Measurements from ENCODE around the gene DLG2. TPM values are rescaled to one million over a fixed set of nuclear protein-coding genes. Genes with fewer than 3 reads are reported as not detected.

The DLG2 gene
- total and polyA plus RNA-seq, 2 of the 8 experiments (the other 6 are each of a cell fraction or from before 2014, with no cell fraction given): 1.7 to 14.3 TPM

DNA sequence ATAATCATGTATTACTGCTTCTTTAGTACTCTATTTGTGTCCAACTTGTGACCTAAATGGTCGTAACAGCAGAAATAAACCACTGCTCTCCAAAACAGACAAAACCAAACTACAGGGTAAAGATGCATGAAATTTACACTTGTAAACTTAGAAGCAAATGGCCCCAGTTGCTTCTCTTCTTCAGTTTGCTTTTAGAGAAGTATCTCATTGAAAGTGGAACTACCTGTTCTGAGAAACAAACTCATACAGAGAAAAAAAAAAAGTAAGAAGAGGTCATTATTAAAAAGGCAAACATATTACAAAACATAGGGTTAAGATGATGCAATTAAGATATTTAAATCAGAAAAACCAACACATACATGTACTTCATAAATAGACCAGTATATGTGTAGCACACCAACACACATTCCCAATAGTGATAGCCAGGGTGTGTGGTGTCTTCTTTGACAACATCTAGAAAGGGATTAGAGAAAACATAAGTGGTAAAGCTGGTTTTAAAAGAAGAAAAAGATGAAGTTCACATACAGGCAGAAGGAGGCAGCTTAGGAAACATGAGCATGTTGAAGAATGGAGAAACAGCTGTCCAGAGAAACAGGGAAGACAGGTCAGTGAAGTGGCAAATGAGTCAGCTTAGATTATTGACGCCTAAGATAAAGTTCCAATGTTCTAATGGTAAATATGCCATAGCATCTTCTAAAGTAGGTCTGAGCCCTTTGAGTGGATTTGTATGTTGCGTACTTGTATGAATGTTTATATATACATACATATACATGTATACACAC lies 1496.3 kb downstream of the DLG2 start:
- 89% methylated on average over 3 of the region's 3 CpGs; no CpG with 5 or more reads in 1 of the 2 experiments for WGBS, 2 experiments (ENCODE audit: extremely low coverage in 1 of 2, insufficient coverage in 1 of 2, insufficient read length in 1 of 2, insufficient replicate concordance in 2 of 2, low coverage in 1 of 2, low lambda C conversion rate in 2 of 2, missing lambda C conversion rate in 1 of 2)
- DNase-seq (ENCODE audit: low read depth in 1 of 2, low spot score in 2 of 2): no peak
- CTCF ChIA-PET (ENCODE audit: partially characterized antibody): no interaction called here
- TF ChIP-seq GTF2F1 (IDR thresholded peaks at IDR 0.05; ENCODE audit: borderline replicate concordance, low read depth, low read length): no peak
- no peak for TF ChIP-seq SUZ12 (IDR thresholded peaks at IDR 0.05; ENCODE audit: low read length)
- no peak for TF ChIP-seq EP300 (IDR thresholded peaks at IDR 0.05; ENCODE audit: borderline replicate concordance in 1 of 2, low read depth in 2 of 2, low read length in 2 of 2)
- TF ChIP-seq RBBP5 (IDR thresholded peaks at IDR 0.05; ENCODE audit: borderline replicate concordance, low read depth, low read length): no peak
- TF ChIP-seq YY1 (IDR thresholded peaks at IDR 0.05; ENCODE audit: low read depth, low read length): no peak
- no peak for TF ChIP-seq SP2 (IDR thresholded peaks at IDR 0.05; ENCODE audit: low read length)
- no peak for TF ChIP-seq POLR2AphosphoS5 (IDR thresholded peaks at IDR 0.05; ENCODE audit: low read depth, low read length)
- TF ChIP-seq BACH1 (IDR thresholded peaks at IDR 0.05; ENCODE audit: low read length): no peak
- no peak for TF ChIP-seq BCL11A (IDR thresholded peaks at IDR 0.05; ENCODE audit: low read depth in 2 of 2, low read length in 2 of 2)
- no peak for TF ChIP-seq JUN (IDR thresholded peaks at IDR 0.05; ENCODE audit: low read depth, low read length)
- TF ChIP-seq TAF7 (optimal IDR thresholded peaks at IDR 0.05; ENCODE audit: borderline replicate concordance, low read depth, low read length): no peak
- TF ChIP-seq HDAC6 (IDR thresholded peaks at IDR 0.05; ENCODE audit: low read depth, low read length): no peak
- no peak for TF ChIP-seq POU5F1 (IDR thresholded peaks at IDR 0.05; ENCODE audit: low read depth, low read length)
- TF ChIP-seq BRCA1 (IDR thresholded peaks at IDR 0.05; ENCODE audit: low read depth, low read length): no peak

More for the DNA sequence above, 1496.3 kb downstream of the DLG2 start:
- Histone ChIP-seq H3K9ac (replicated peaks in 1 of 4; ENCODE audit: extremely low read depth in 1 of 4, low read depth in 3 of 4, low read length in 3 of 4) (no peak overlapping the region), H3K9me3 (ENCODE audit: insufficient read depth in 2 of 2, low read depth in 1 of 2, low read length in 1 of 2) (no peaks in the 10 kb centered on the region), H4K8ac (ENCODE audit: extremely low read depth, insufficient read depth, low read length) (no peak overlapping the region), H3K14ac (ENCODE audit: insufficient read length) (no peak overlapping the region), H3K56ac (replicated peaks; ENCODE audit: insufficient read length, low read depth, low read length) (no peak overlapping the region), H3K27me3 (replicated peaks in 1 of 4; ENCODE audit: control insufficient read depth in 3 of 4, extremely low read depth in 1 of 4, insufficient read depth in 3 of 4, low read length in 3 of 4) (no peaks in the 10 kb centered on the region), H4K5ac (ENCODE audit: insufficient read length, low read depth, low read length) (no peak overlapping the region), H2AK5ac (ENCODE audit: low read depth, low read length) (no peak overlapping the region), H3K23ac (ENCODE audit: insufficient read length) (no peak overlapping the region), H2BK12ac (ENCODE audit: low read depth, low read length) (no peak overlapping the region), H4K91ac (replicated peaks; ENCODE audit: insufficient read length, low read length) (no peak overlapping the region), H2BK5ac (ENCODE audit: low read depth, low read length) (no peak overlapping the region), H3K36me3 (ENCODE audit: control insufficient read depth in 2 of 4, insufficient read depth in 4 of 4, low read length in 3 of 4) (no peaks in the 10 kb centered on the region), H3K4me1 (replicated peaks in 1 of 4; ENCODE audit: control insufficient read depth in 3 of 4, insufficient read depth in 4 of 4, low read length in 3 of 4) (no peaks in the 10 kb centered on the region), H3K27ac (ENCODE audit: low read depth, low read length) (no peak overlapping the region), H2AFZ (ENCODE audit: low read length) (no peak overlapping the region), H2BK120ac (replicated peaks; ENCODE audit: low read depth, low read length) (no peak overlapping the region), H3K18ac (ENCODE audit: extremely low read depth, low read length) (no peak overlapping the region), H2BK15ac (ENCODE audit: low read length) (no peak overlapping the region), H3K23me2 (ENCODE audit: low read depth, low read length) (no peaks in the 10 kb centered on the region), H4K20me1 (replicated peaks in 1 of 2; ENCODE audit: control insufficient read depth in 1 of 2, insufficient read depth in 2 of 2, low read length in 2 of 2) (no peaks in the 10 kb centered on the region), H2BK20ac (ENCODE audit: low read length) (no peak overlapping the region), H3K79me1 (ENCODE audit: low read depth, low read length) (no peaks in the 10 kb centered on the region), H3K4me2 (ENCODE audit: insufficient read depth in 1 of 2, low read depth in 2 of 2, low read length in 2 of 2) (no peak overlapping the region), H3K4ac (replicated peaks; ENCODE audit: insufficient read length, low read depth, low read length) (no peak overlapping the region), H3K4me3 (ENCODE audit: extremely low read depth in 1 of 4, insufficient read depth in 2 of 4, low read depth in 3 of 4, low read length in 4 of 4) (no peak overlapping the region), H3K79me2 (ENCODE audit: control insufficient read depth in 1 of 2, insufficient read depth in 2 of 2, low read length in 2 of 2) (no peaks in the 10 kb centered on the region)
- POLR2A ChIA-PET (ENCODE audit: partially characterized antibody): no interaction called here
- FAIRE-seq: no peak
